Hepatocyte (in vitro differentiated cells): ENCODE results near the gene PGAP3.

ENCODE experiments used
- CTCF ChIP-seq: fragments of 200-600 bp; sonication (generic); IDR thresholded peaks from 2 replicates; pipeline ENCODE4 v1.5.1; 2016; ENCODE audit warnings: antibody characterized with exemption, mild to moderate bottlenecking; ENCODE audit not compliant: poor library complexity
- EZH2 ChIP-seq: fragments of 200-600 bp; sonication (generic); IDR thresholded peaks from 2 replicates; pipeline ENCODE4 v1.6.1; 2016; ENCODE audit warnings: antibody characterized with exemption, mild to moderate bottlenecking, borderline replicate concordance
- EZH2phosphoT487 ChIP-seq: fragments of 200-600 bp; sonication (generic); IDR thresholded peaks from one replicate; pipeline ENCODE4 v1.6.1; 2018; ENCODE audit warnings: antibody characterized with exemption, mild to moderate bottlenecking, low read depth, moderate library complexity; ENCODE audit not compliant: unreplicated experiment, severe bottlenecking

- no peak for TF ChIP-seq CTCF
- TF ChIP-seq EZH2phosphoT487: no peak
- no peak for TF ChIP-seq EZH2
Observed at GRCh38 chr17:39735882-39736281, 48.0 kb upstream of the PGAP3 start.
